Karpas-422 (cell line): ENCODE data around the gene PPFIA1. TPM values are rescaled to one million over a fixed set of nuclear protein-coding genes. Genes with fewer than 3 reads are reported as not detected.
A peak's percentile ranks its signal among the peaks of the same experiment; 100 is the strongest.

Source experiments
- small RNA-seq: library from RNA; depleted of rRNA; stranded (forward); fragments of <200 nt; gene quantifications from one replicate; pipeline ENCODE3, GENCODE V24; 2014
- total RNA-seq: library from RNA; depleted of rRNA; stranded (reverse); fragments of >200 nt; shearing (Covaris generic); gene quantifications from 2 replicates; pipeline ENCODE4 v1.2.3, GENCODE V29; 2014; ENCODE audit warnings: low replicate concordance; rRNA removed

PPFIA1 gene
- total RNA-seq, 1 experiment from 2014 or later = 24.6 TPM

Small RNA genes within 50 kb of the gene (small RNA-seq; reads per million reads assigned to genes)
- 18.7 reads per million, percentile 96 among the genes with 10 or more reads in this experiment for gene MIR548K

Other genes starting within 250 kb of the PPFIA1 start
- gene ANO1, start 192.4 kb upstream of the PPFIA1 start, total RNA-seq = not detected in 2 replicates
- gene FADD, start 67.4 kb upstream of the PPFIA1 start, total RNA-seq = 19.8 and 39.5 TPM in 2 replicates
- gene CTTN, start 127.8 kb downstream of the PPFIA1 start, total RNA-seq = 143 and 198 TPM in 2 replicates